ENCODE data around the gene UBE2D1.

The UBE2D1 gene

DNA sequence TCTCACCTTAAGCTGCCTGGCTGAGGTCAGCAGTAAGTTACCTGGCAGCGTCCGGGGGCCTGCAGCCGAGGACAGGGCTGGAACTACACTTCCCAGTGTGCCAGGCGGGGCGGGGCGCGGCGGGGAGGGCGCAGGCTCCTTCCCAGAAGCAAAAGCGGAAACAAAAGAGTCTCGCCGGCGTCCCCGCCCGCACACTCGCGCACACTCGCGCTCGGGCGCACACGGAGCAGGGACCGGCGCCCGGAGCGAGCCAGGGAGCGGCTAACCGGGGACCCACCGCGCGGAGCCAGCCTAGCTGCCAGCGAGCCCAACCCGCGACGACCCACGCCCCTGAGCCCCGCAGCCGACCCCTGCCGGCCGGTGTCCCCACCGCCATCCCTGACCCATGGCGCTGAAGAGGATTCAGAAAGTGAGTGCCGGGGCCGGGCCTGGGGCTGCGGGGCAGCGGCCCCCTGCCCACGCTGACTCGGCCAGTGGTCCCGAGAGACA is at the start of gene UBE2D1:
UBE2D1 (plus strand) TSS at position 190 of the 489 bp plus-strand sequence; CDS start at position 386, 196 bp downstream.
- DNase-seq = peak; percentile 74

DNA sequence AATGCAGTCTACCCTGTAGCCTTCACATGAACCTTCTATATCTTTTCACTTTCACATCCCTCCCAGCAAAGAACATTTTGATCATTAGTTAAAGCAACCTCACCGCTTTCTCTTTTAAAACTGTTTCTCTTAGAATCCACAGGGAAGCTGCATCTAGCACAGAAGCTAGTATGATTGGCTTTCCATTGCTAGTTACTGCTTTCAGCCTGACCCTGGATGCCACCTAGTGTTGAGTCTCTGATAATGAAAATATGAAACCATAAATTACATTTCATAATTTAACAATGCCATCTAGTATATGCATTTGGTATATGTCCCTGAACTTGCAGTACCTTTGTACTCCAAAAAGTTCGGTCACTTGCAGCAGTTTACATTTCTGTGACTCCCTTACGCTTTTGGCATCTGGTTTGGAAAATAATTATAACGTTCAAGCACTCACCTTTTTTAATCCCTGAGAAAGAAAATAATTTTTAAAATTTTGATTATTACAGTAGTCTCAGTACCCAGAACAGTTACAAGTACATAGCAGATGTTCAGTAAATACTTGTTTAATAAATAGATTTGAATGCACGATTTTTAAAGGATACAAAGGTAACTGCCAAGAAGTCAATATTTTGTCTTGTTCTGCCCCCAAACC is 43.1 kb upstream of the UBE2D1 start:
- DNase-seq = peak; percentile 58

- DNase-seq = no peak
Measured at GRCh38 chr10:58293989-58294388, 40.8 kb upstream of the UBE2D1 start.

GRCh38 chr10:58299580-58299979 is 35.2 kb upstream of the UBE2D1 start:
- DNase-seq = peak; percentile 53

- no peak for DNase-seq
Measured at GRCh38 chr10:58300676-58301075, 34.1 kb upstream of the UBE2D1 start.

DNA sequence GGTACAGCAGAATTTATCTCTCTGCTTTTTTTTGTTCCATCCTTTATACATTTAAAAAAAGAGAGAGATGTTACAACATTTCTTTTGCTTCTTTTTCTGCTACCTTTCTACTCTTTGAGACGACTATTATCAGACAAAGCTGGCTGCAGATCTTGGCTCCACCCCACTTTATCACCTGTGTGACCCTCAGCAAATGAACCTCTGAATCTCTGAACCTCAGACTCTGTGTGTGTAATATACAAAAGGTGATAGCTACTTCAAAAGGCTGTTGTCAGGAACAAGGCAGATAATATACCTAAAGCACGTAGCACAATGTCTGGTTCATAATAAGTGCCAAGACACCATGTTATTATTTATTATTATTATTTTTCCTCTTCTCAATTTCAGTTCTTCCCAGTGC is 32.6 kb upstream of the UBE2D1 start:
- DNase-seq = no peak

DNA sequence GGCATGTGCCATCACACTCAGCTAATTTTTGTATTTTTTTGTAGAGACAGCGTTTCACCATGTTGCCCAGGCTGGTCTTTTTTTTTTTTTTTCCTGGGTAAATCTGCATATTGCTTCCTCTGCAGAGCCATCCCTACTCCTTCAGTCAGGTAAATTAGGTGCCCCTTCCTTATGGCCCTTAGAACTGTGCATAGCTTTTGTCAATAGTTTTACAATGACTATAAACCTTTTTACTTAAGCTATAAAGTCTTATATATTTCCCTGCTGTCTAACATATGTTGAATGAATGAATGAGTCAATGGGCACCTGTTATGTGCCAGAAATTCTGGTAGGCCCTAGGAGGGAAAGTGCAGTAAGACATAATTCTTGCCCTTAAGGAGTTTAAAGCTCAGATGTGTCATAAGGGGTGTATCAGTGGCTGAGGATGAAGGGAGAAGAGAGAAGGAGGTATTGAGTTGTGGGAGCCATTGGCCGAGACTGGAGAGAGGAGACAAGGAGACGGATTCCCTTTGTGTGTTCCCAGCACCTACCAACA is 30.6 kb upstream of the UBE2D1 start:
- DNase-seq = no peak

- DNase-seq = no peak
Measured at GRCh38 chr10:58305821-58306220, 29.0 kb upstream of the UBE2D1 start.

DNA sequence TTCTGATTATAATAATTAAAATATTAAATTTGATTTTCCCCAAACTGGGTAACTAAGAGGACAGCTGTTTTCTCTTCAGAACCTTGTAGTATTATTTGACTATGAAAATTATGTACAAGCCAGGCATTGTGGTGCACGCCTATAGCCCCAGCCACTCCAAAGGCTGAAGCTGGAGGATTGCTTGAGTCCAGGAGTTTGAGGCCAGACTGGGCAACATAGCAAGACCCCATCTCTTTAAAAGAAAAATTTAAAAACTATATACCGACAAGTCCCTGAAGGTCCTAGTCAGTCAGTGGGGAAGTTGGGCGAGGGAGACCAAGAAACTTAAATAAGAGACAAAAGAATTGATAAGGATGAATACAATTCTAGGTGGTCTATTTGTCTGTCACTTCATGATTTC is 27.1 kb upstream of the UBE2D1 start:
- DNase-seq = no peak

DNA sequence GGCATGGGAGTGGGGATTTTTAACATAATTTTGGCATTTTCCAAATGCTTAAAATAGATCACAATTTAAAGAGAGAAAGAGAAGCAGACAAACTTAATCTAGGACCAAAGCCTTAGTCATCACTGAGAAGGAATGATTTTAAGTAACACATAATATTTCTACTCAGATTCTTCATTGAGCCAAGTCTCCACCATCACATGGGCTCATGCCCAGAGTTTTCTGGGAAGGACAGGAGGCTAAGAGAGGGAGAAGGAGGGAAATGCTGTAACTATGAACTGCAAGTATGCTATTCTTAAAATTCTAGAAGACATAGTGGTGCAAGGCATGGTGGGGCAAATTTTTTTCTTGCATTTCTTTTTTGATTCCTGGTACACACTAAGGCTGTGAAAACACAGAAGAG is 23.8 kb upstream of the UBE2D1 start:
- DNase-seq = no peak

DNA sequence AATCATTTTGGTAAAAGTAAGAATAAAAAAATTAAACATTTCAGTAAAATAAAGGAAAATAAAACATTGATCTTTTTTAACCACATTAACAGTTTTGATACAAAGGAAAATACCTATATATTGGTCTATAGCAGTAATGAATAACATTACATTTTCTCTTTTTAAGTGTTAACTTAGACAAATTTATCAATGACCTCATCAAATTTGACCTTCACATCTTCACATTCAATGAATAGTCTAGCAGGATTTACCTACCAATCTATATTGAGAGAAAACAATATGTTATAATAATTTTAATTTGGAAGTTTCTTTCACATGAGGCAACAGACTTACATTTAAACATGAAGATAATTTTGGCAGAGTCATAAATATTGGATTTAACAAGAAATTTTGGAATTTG is 17.9 kb upstream of the UBE2D1 start:
- DNase-seq = no peak

GRCh38 chr10:58318346-58318745 is 16.5 kb upstream of the UBE2D1 start:
- no peak for DNase-seq

DNA sequence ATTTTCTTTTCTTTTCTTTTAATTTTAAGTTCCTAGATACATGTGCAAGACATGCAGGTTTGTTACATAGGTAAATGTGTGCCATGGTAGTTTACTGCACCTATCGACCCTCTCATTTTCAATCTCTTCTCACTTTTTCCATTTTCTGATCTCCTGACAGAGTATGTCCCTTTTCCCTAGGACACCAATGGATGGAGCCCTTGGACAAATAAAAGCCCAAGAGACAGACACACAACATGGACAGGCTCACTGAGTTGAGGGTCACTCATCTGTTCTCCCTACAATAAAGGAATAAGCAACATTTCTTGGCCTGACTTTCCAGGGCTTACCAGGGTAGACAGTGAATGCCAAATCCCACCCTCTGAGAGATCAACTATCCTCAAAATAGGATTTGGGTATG is 15.2 kb upstream of the UBE2D1 start:
- no peak for DNase-seq

GRCh38 chr10:58320351-58321049 is 14.3 kb upstream of the UBE2D1 start:
- no peak for DNase-seq

GRCh38 chr10:58322072-58322834 is 12.6 kb upstream of the UBE2D1 start:
- DNase-seq = no peak

DNA sequence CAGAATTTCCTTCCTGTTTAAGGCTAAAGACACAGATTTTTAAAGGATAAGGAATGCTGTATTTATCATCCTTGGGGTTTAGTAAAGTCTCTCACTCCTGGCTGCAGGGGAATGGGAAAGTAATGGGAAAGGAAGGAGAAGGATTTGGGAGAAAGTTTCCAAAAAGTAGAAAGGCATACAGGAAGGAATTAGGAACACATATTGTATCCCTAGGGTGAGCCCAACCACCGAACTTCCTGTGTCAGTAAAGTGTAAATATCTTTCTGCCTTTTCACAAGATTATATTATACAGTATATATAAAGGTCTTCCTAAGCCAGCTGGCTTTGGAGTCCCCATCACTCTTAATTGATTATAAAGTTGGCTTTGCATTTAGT is 12.0 kb upstream of the UBE2D1 start:
- no peak for DNase-seq

GRCh38 chr10:58326967-58327381 is 7.8 kb upstream of the UBE2D1 start:
- peak; percentile 69 for DNase-seq

- no peak for DNase-seq
Measured at GRCh38 chr10:58328233-58328632, 6.6 kb upstream of the UBE2D1 start.

- no peak for DNase-seq
Measured at GRCh38 chr10:58330431-58330830, 4.4 kb upstream of the UBE2D1 start.

DNA sequence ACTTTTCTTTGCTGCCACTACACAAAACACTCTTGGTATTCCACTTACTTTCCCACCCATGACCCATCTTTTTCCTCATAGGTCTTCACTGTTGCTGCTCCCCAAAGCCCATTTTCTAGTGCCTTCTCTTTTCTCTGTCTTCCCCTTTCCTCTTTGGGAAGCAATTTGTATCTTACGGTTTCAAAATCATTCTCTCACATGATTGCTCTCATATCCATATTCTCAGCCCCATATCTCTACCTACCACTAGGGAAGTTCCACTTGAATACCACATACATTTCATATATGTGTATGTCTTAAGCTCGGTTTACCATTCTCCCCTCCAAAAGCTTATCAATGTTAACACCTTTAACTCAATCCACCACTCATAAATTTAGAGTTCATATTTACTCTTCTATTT is 3.2 kb upstream of the UBE2D1 start:
- no peak for DNase-seq

GRCh38 chr10:58335306-58336005 is 650 bp downstream of the UBE2D1 start:
- DNase-seq = peak; percentile 46

DNA sequence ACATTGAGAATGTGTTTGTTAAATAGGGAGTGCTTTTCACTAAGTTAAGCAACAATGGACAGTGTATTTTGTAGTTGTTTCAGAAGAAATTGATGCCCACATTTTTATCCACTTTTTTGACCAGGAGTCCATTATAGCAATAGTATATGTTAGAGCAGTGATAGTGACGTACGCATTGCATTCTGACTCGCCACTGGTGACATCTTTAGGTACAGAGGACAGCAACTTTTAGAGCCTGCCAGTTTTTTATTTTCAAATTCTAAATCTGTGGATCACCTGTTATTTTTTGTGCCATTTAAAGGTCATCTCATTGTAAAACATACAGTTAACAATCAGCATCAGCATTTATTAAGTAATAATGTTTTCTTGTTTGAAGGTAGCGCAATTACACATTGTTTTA is 1.4 kb downstream of the UBE2D1 start:
- no peak for DNase-seq

- no peak for DNase-seq
Measured at GRCh38 chr10:58341422-58341821, 6.6 kb downstream of the UBE2D1 start.

Measured in fibroblast of skin of right biceps (primary cell).